IMR-90 (cell line): Measurements from ENCODE around the gene CFAP299. TPM values are rescaled to one million over a fixed set of nuclear protein-coding genes. Genes with fewer than 3 reads are reported as not detected.

Experiments
- ATAC-seq: fragments of 200-7000 bp; cut with Tn5 transposase; 2 replicates; pipeline ENCODE4 v1.9.1; 2020; ENCODE audit warnings: low read depth, mild to moderate bottlenecking, moderate library complexity
- BruUV-seq: library from RNA; stranded (reverse); fragments of 400-500 nt; replicated peaks from 2 replicates; lab custom pipeline; 2021; lab: Mats Ljungman, UMichigan
- CTCF ChIA-PET: fragments of 300-600 bp; formaldehyde crosslinking; extraction: SDS; loops from one replicate; lab custom pipeline; 2021; ENCODE audit warnings: antibody characterized with exemption; lab: Yijun Ruan, JAX
- POLR2A ChIA-PET: fragments of 300-600 bp; sonication (Branson Sonifier 250); formaldehyde crosslinking; loops from one replicate; lab custom pipeline; 2022; ENCODE audit warnings: antibody characterized with exemption; ENCODE audit not compliant: unreplicated experiment; lab: Charles Lee
- DNase-seq: peaks from one replicate; pipeline ENCODE4 v3.0.0; 2013
- H2AFZ ChIP-seq: replicated peaks from 2 replicates; pipeline ENCODE3; 2013; ENCODE audit warnings: low read length, mild to moderate bottlenecking; ENCODE audit not compliant: poor library complexity
- H2AK5ac ChIP-seq: 2 replicates; pipeline ENCODE4 v1.6.1; 2013; ENCODE audit warnings: low read depth, low read length, inconsistent platforms
- H2AK9ac ChIP-seq: replicated peaks from 2 replicates; pipeline ENCODE3; 2013; ENCODE audit warnings: mild to moderate bottlenecking, low read depth, low read length, moderate library complexity; ENCODE audit not compliant: poor library complexity
- H2BK120ac ChIP-seq: 2 replicates; pipeline ENCODE4 v1.6.1; 2013; ENCODE audit warnings: low read depth, low read length, inconsistent platforms
- H2BK15ac ChIP-seq: 3 replicates; pipeline ENCODE4 v1.6.1; 2013; ENCODE audit warnings: low read depth, low read length, inconsistent platforms
- H2BK20ac ChIP-seq: 2 replicates; pipeline ENCODE4 v1.6.1; 2013; ENCODE audit warnings: low read depth, mild to moderate bottlenecking, inconsistent platforms, low read length, moderate library complexity
- H2BK5ac ChIP-seq: 2 replicates; pipeline ENCODE4 v1.6.1; 2013; ENCODE audit warnings: mild to moderate bottlenecking, low read depth, low read length, inconsistent platforms; ENCODE audit not compliant: poor library complexity, severe bottlenecking
- H3K14ac ChIP-seq: replicated peaks from 2 replicates; pipeline ENCODE4 v1.6.1; 2013; ENCODE audit warnings: low read depth, low read length, inconsistent platforms
- H3K18ac ChIP-seq: 2 replicates; pipeline ENCODE4 v1.6.1; 2013; ENCODE audit warnings: low read depth, low read length, control low read depth
- H3K23ac ChIP-seq: 2 replicates; pipeline ENCODE4 v1.6.1; 2013; ENCODE audit warnings: low read depth, low read length, inconsistent platforms
- H3K27ac ChIP-seq: 2 replicates; pipeline ENCODE4 v1.5.1; 2013; ENCODE audit warnings: mild to moderate bottlenecking, control low read depth, low read length; ENCODE audit not compliant: insufficient read depth
- H3K27me3 ChIP-seq: 2 replicates; pipeline ENCODE4 v1.6.1; 2013; ENCODE audit warnings: low read length; ENCODE audit not compliant: control insufficient read depth, insufficient read depth
- H3K36me3 ChIP-seq: 2 replicates; pipeline ENCODE4 v1.6.1; 2013; ENCODE audit warnings: low read length, mixed read lengths; ENCODE audit not compliant: control insufficient read depth, insufficient read depth
- H3K4ac ChIP-seq: 2 replicates; pipeline ENCODE4 v1.6.1; 2013; ENCODE audit warnings: low read depth, low read length, inconsistent platforms
- H3K4me1 ChIP-seq: 2 replicates; pipeline ENCODE4 v1.6.1; 2013; ENCODE audit warnings: low read length, mixed read lengths; ENCODE audit not compliant: control insufficient read depth, insufficient read depth
- H3K4me2 ChIP-seq: 2 replicates; pipeline ENCODE4 v1.6.1; 2013; ENCODE audit warnings: low read depth, mild to moderate bottlenecking, control low read depth, low read length, moderate library complexity
- H3K4me3 ChIP-seq: 2 replicates; pipeline ENCODE4 v1.5.1; 2013; ENCODE audit warnings: low read depth, mild to moderate bottlenecking, control low read depth, low read length, moderate library complexity; ENCODE audit not compliant: insufficient read depth
- H3K56ac ChIP-seq: 2 replicates; pipeline ENCODE4 v1.6.1; 2013; ENCODE audit warnings: low read length, inconsistent platforms; ENCODE audit not compliant: insufficient read depth; ENCODE audit errors: extremely low read depth
- H3K79me1 ChIP-seq, 2 experiments: 2 replicates each; pipeline ENCODE4 v1.6.1; 2013; ENCODE audit warnings: low read length in 2 of 2, inconsistent platforms in 1 of 2, low read depth in 1 of 2
- H3K9ac ChIP-seq: 2 replicates; pipeline ENCODE4 v1.6.1; 2013; ENCODE audit warnings: low read depth, low read length, control low read depth
- H3K9me1 ChIP-seq: 2 replicates; pipeline ENCODE4 v1.6.1; 2013; ENCODE audit warnings: low read length, inconsistent platforms; ENCODE audit not compliant: insufficient read depth
- H3K9me3 ChIP-seq: 2 replicates; pipeline ENCODE4 v1.6.1; 2013; ENCODE audit warnings: low read length; ENCODE audit not compliant: control insufficient read depth, insufficient read depth
- H4K20me1 ChIP-seq: 2 replicates; pipeline ENCODE4 v1.6.1; 2013; ENCODE audit warnings: low read length, inconsistent platforms; ENCODE audit not compliant: insufficient read depth
- H4K5ac ChIP-seq: 2 replicates; pipeline ENCODE4 v1.6.1; 2013; ENCODE audit warnings: mild to moderate bottlenecking, low read depth, low read length, control low read depth
- H4K8ac ChIP-seq, 2 experiments: 2 replicates each; pipeline ENCODE4 v1.6.1; 2013; ENCODE audit warnings: low read depth in 2 of 2, low read length in 2 of 2, control low read depth in 1 of 2, inconsistent platforms in 1 of 2
- H4K91ac ChIP-seq: 2 replicates; pipeline ENCODE4 v1.6.1; 2013; ENCODE audit warnings: low read depth, low read length, inconsistent platforms; ENCODE audit not compliant: insufficient read depth
- CEBPB ChIP-seq: IDR thresholded peaks from 2 replicates; pipeline ENCODE4 v1.6.1; 2012; ENCODE audit warnings: low read depth, low read length, improper control_type of control experiment
- MAFK ChIP-seq: IDR thresholded peaks from 2 replicates; pipeline ENCODE4 v1.6.1; 2012; ENCODE audit warnings: low read depth, low read length, improper control_type of control experiment
- SMC3 ChIP-seq: fragments of 150-350 bp; IDR thresholded peaks from 2 replicates; pipeline ENCODE4 v1.6.1; 2016; ENCODE audit warnings: low read depth, mild to moderate bottlenecking, antibody characterized with exemption, low read length, moderate library complexity
- WGBS, 2 experiments: methylation state at CpG; one replicate each; pipeline versions ENCODE4 v1.1.5 to v1.1.7; 2013; ENCODE audit warnings: missing lambda C conversion rate in 2 of 2; ENCODE audit not compliant: insufficient read length in 1 of 2; ENCODE audit errors: extremely low coverage in 2 of 2; 5-methylcytosine and 5-hydroxymethylcytosine counted together
- dilution Hi-C: fragments of 300-500 bp; cut with HindIII; formaldehyde crosslinking; loops from one replicate; pipeline ENCODE4 v1.14.3; 2018; ENCODE audit warnings: low sequenced_read_pairs; ENCODE audit not compliant: unreplicated experiment
- in situ Hi-C: fragments of 300-500 bp; cut with MboI; formaldehyde crosslinking; loops from 3 replicates; pipeline ENCODE4 v1.14.3; 2019; ENCODE audit warnings: low sequenced_read_pairs, inconsistent platforms, mixed read lengths
- intact Hi-C: fragments of 100-400 bp; cut with micrococcal nuclease; formaldehyde crosslinking; loops from 2 replicates; pipeline ENCODE4 v1.10.0; 2022
- polyA plus RNA-seq, 3 experiments: library from polyadenylated mRNA; depleted of rRNA; stranded (reverse); fragments of >200 nt; gene quantifications; 2 replicates each; pipeline ENCODE4 v1.2.3, GENCODE V29; 2012; ENCODE audit warnings: low replicate concordance in 1 of 3
- total RNA-seq: library from RNA; depleted of rRNA; stranded (reverse); fragments of >200 nt; gene quantifications from 2 replicates; pipeline ENCODE4 v1.2.3, GENCODE V29; 2012

Gene CFAP299
- total and polyA plus RNA-seq, 2 of the 4 experiments (the other 2 are of a cell fraction): 1.0 to 1.1 TPM

DNA sequence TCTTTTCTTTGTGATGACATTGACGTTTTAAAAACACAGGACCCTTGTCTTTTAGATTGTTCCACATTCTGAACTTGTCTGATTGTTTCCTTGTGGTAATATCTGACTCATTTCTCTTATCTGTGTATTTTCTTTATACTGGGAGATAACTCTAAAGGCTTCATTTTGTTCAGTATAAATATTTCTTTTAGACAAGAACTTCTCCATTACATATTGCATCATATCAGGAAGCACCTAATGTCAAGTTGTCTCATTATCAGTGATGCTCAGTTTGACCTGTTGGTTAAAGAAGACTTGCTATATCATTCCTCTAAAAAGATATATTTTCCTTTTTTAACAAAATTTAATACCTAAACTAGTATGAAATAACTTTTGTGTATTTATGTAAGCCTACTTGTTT lies 542.7 kb downstream of the CFAP299 start:
- H4K20me1 ChIP-seq: no peaks in the 10 kb centered on the region
- no peak overlapping the region for H2BK5ac ChIP-seq
- ATAC-seq (peak; percentile 35), DNase-seq (peak; percentile 34)
- no peak overlapping the region for H2AFZ ChIP-seq
- H3K4ac ChIP-seq: no peak overlapping the region
- H3K9ac ChIP-seq: no peak overlapping the region
- no peaks in the 10 kb centered on the region for H3K36me3 ChIP-seq
- TF ChIP-seq SMC3: no peak
- TF ChIP-seq MAFK: no peak
- peak; percentile 89 for TF ChIP-seq CEBPB
- H3K9me1 ChIP-seq: no peaks in the 10 kb centered on the region
- no peak overlapping the region for H2AK9ac ChIP-seq
- intact Hi-C loops (no loop called here), dilution Hi-C loops (no loop called here), in situ Hi-C loops (no loop called here)
- no peak overlapping the region for H3K23ac ChIP-seq
- H3K4me3 ChIP-seq: no peak overlapping the region
- H3K4me1 ChIP-seq: no peaks in the 10 kb centered on the region; the same call in 1 of the 2 replicates
- no peak overlapping the region for H2BK120ac ChIP-seq
- no peak overlapping the region for H3K56ac ChIP-seq
- no peak overlapping the region for H4K8ac ChIP-seq
- WGBS, 2 experiments: no CpG with 5 or more reads among the region's 1 CpG
- no peak overlapping the region for H2BK15ac ChIP-seq
- no peaks in the 10 kb centered on the region for H3K79me1 ChIP-seq
- POLR2A ChIA-PET: no interaction called here
- no peak overlapping the region for H4K91ac ChIP-seq
- H4K5ac ChIP-seq: no peak overlapping the region
- no TSS peak for BruUV-seq
- H3K27me3 ChIP-seq: no peaks in the 10 kb centered on the region
- no peaks in the 10 kb centered on the region for H3K9me3 ChIP-seq
- CTCF ChIA-PET: no interaction called here
- H2BK20ac ChIP-seq: no peak overlapping the region
- H3K18ac ChIP-seq: no peak overlapping the region
- H3K14ac ChIP-seq: no peak overlapping the region
- no peak overlapping the region for H2AK5ac ChIP-seq
- H3K27ac ChIP-seq: no peak overlapping the region
- H3K4me2 ChIP-seq: no peak overlapping the region; the same call in 1 of the 2 replicates
